IMR-90 (cell line): Measurements from ENCODE around the gene SH3RF1.
A peak's percentile ranks its signal among the peaks of the same experiment; 100 is the strongest.

Source experiments
- BHLHE40 ChIP-seq: fragments of 150-350 bp; IDR thresholded peaks from 2 replicates; pipeline ENCODE4 v1.6.1; 2016; ENCODE audit warnings: mild to moderate bottlenecking, low read depth, low read length
- CEBPB ChIP-seq: IDR thresholded peaks from 2 replicates; pipeline ENCODE4 v1.6.1; 2012; ENCODE audit warnings: low read depth, low read length, improper control_type of control experiment
- CTCF ChIP-seq: conservative IDR thresholded peaks from 2 replicates; pipeline ENCODE4 v1.5.1; 2012; ENCODE audit warnings: mild to moderate bottlenecking, low read depth, low read length, improper control_type of control experiment
- ELK1 ChIP-seq: fragments of 150-350 bp; IDR thresholded peaks from 2 replicates; pipeline ENCODE4 v1.6.1; 2016; ENCODE audit warnings: low read depth, mild to moderate bottlenecking, low read length, moderate library complexity, borderline replicate concordance
- FOS ChIP-seq: fragments of 150-350 bp; IDR thresholded peaks from 2 replicates; pipeline ENCODE4 v1.6.1; 2016; ENCODE audit warnings: low read depth, low read length
- MAFK ChIP-seq: IDR thresholded peaks from 2 replicates; pipeline ENCODE4 v1.6.1; 2012; ENCODE audit warnings: low read depth, low read length, improper control_type of control experiment
- MAZ ChIP-seq: IDR thresholded peaks from 2 replicates; pipeline ENCODE4 v1.6.1; 2012; ENCODE audit warnings: low read depth, mild to moderate bottlenecking, low read length, improper control_type of control experiment, moderate library complexity, borderline replicate concordance
- NFE2L2 ChIP-seq: fragments of 150-350 bp; IDR thresholded peaks from 2 replicates; pipeline ENCODE4 v1.6.1; 2016; ENCODE audit warnings: low read depth, mild to moderate bottlenecking, low read length
- POLR2A ChIP-seq: IDR thresholded peaks from 2 replicates; pipeline ENCODE4 v1.6.1; 2012; ENCODE audit warnings: mild to moderate bottlenecking, low read depth, low read length
- RAD21 ChIP-seq: IDR thresholded peaks from 2 replicates; pipeline ENCODE4 v1.6.1; 2012; ENCODE audit warnings: low read length, improper control_type of control experiment
- RCOR1 ChIP-seq: IDR thresholded peaks from 2 replicates; pipeline ENCODE4 v1.6.1; 2012; ENCODE audit warnings: mild to moderate bottlenecking, low read length, improper control_type of control experiment; ENCODE audit not compliant: insufficient replicate concordance
- RFX5 ChIP-seq: IDR thresholded peaks from 2 replicates; pipeline ENCODE4 v1.8.0; 2012; ENCODE audit warnings: low read depth, mild to moderate bottlenecking, low read length, moderate library complexity
- SMC3 ChIP-seq: fragments of 150-350 bp; IDR thresholded peaks from 2 replicates; pipeline ENCODE4 v1.6.1; 2016; ENCODE audit warnings: low read depth, mild to moderate bottlenecking, antibody characterized with exemption, low read length, moderate library complexity

- TF ChIP-seq BHLHE40 (no peak), CTCF (0 out of 2 replicates have a peak, but pooled peaks have one; percentile 12), POLR2A (no peak; the same call in 1 of the 2 replicates), MAFK (no peak), RAD21 (no peak; the same call in 1 of the 2 replicates), NFE2L2 (no peak), SMC3 (peak; percentile 2; the same call in 1 of the 2 replicates), ELK1 (no peak), RCOR1 (no peak), FOS (no peak), RFX5 (no peak), CEBPB (peak; percentile 61), MAZ (no peak)
Measured at GRCh38 chr4:169269916-169270809, 593 bp downstream of the SH3RF1 start.
